GM13977 (cell line): ENCODE measurements around the gene CD48.
A peak's percentile ranks its signal among the peaks of the same experiment; 100 is the strongest.

Source experiments
- DNase-seq: peaks from one replicate; pipeline ENCODE4 v3.0.0; 2012; ENCODE audit warnings: low spot score
- CTCF ChIP-seq: IDR thresholded peaks from 2 replicates; pipeline ENCODE4 v1.5.1; 2012; ENCODE audit warnings: mild to moderate bottlenecking, control low read depth; ENCODE audit not compliant: insufficient read depth; ENCODE audit errors: extremely low read depth, missing control alignments
- in situ Hi-C: fragments of 300-500 bp; cut with MboI; formaldehyde crosslinking; loops from one replicate; pipeline ENCODE4 v1.12.0; 2022; ENCODE audit warnings: low sequenced_read_pairs, low pct_unique_long_range_greater_than_20kb, mixed read lengths, inconsistent platforms; ENCODE audit not compliant: unreplicated experiment

Gene CD48

GRCh38 chr1:160743266-160743665 lies 31.6 kb upstream of the CD48 start:
- DNase-seq, result no peak
- no peak for TF ChIP-seq CTCF
- in situ Hi-C loops, result no loop called here

GRCh38 chr1:160742428-160743127 lies 31.0 kb upstream of the CD48 start:
- TF ChIP-seq CTCF, result no peak
- in situ Hi-C loops, result no loop called here
- no peak for DNase-seq

GRCh38 chr1:160741612-160742348 lies 30.2 kb upstream of the CD48 start:
- peak; percentile 27 for TF ChIP-seq CTCF
- in situ Hi-C loops, result no loop called here
- no peak for DNase-seq

GRCh38 chr1:160741092-160741501 lies 29.5 kb upstream of the CD48 start:
- in situ Hi-C loops, result no loop called here
- no peak for DNase-seq
- peak; percentile 2 for TF ChIP-seq CTCF

- DNase-seq, result no peak
- no peak for TF ChIP-seq CTCF
- in situ Hi-C loops, result no loop called here
These were observed 28.6 kb upstream of the CD48 start for GRCh38 chr1:160740133-160740688.

GRCh38 chr1:160739098-160739511 lies 27.5 kb upstream of the CD48 start, which contains the start of gene SLAMF7:
TSS of gene SLAMF7 (plus strand) at chr1:160739247. CDS start at chr1:160739302, 55 bp downstream.
- DNase-seq, result peak; percentile 28
- TF ChIP-seq CTCF, result no peak
- in situ Hi-C loops, result no loop called here
